RWPE1 (cell line): Measurements from ENCODE around the gene CTNNBL1.

Experiments used
- CTCF ChIA-PET: fragments of 350-600 bp; sonication (Branson Sonifier 250); formaldehyde crosslinking; extraction: SDS; loops from one replicate; lab custom pipeline; 2021; lab: Yijun Ruan, JAX
- POLR2A ChIA-PET: fragments of 400-600 bp; formaldehyde crosslinking; extraction: SDS; loops from one replicate; lab custom pipeline; 2020; ENCODE audit warnings: antibody characterized with exemption; ENCODE audit not compliant: low non-redundant PET; lab: Yijun Ruan, JAX
- DNase-seq: peaks from one replicate; pipeline ENCODE4 v3.0.0; 2012; ENCODE audit warnings: low spot score
- H3K27ac ChIP-seq: fragments of 450-650 bp; 2 replicates; pipeline ENCODE4 v1.5.1; 2017
- TF ChIP-seq, protein P1 (sequence below): fragments of 450-650 bp; conservative IDR thresholded peaks from 2 replicates; pipeline ENCODE4 v1.5.1; 2017; ENCODE audit warnings: low read depth, mild to moderate bottlenecking

The CTNNBL1 gene

DNA sequence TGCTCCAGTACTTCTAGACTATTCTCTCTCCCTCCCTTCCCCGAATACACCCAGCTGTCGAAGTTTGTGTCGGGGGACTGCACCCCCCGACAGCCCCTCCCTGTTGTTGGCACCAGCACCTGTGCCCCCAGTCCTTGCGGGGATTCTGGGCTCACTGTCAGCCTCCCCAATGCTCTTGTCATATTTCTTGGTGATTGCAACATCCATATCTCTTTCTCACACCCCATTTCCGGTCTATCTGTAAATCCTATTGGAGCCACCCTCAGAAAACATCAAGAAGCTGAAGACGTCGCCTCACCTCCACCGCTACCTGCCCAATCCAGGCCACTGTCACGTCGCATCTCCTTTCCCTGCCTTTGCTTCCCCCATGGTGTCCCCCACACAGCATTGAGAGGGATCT lies 176.5 kb downstream of the CTNNBL1 start:
- POLR2A ChIA-PET, result no interaction called here
- CTCF ChIA-PET, result no interaction called here
- H3K27ac ChIP-seq, result no peak overlapping the region
- DNase-seq, result no peak
- TF ChIP-seq, protein P1, sequence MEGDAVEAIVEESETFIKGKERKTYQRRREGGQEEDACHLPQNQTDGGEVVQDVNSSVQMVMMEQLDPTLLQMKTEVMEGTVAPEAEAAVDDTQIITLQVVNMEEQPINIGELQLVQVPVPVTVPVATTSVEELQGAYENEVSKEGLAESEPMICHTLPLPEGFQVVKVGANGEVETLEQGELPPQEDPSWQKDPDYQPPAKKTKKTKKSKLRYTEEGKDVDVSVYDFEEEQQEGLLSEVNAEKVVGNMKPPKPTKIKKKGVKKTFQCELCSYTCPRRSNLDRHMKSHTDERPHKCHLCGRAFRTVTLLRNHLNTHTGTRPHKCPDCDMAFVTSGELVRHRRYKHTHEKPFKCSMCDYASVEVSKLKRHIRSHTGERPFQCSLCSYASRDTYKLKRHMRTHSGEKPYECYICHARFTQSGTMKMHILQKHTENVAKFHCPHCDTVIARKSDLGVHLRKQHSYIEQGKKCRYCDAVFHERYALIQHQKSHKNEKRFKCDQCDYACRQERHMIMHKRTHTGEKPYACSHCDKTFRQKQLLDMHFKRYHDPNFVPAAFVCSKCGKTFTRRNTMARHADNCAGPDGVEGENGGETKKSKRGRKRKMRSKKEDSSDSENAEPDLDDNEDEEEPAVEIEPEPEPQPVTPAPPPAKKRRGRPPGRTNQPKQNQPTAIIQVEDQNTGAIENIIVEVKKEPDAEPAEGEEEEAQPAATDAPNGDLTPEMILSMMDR, result no peak

DNA sequence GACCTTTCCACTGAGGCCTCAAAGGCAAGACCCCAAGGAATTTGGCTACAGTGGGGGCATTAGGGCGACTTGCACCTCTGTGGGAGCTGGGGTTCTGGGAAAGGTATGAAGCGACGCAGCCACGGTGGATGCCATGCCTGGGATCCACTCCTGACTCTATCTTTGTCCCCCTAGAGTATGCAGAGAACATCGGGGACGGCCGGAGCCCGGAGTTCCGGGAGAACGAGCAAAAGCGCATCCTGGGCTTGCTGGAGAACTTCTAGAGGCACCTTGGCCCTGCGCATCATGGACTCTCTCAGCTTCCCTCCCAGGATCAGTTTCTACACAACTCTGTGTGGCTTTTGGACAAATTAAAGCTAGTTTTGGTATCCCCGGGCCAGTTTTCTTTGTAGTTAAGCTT lies 177.9 kb downstream of the CTNNBL1 start:
- H3K27ac ChIP-seq, result no peak overlapping the region
- ChIA-PET CTCF (no interaction called here), POLR2A (no interaction called here)
- DNase-seq, result no peak
- TF ChIP-seq, protein P1, result no peak

DNA sequence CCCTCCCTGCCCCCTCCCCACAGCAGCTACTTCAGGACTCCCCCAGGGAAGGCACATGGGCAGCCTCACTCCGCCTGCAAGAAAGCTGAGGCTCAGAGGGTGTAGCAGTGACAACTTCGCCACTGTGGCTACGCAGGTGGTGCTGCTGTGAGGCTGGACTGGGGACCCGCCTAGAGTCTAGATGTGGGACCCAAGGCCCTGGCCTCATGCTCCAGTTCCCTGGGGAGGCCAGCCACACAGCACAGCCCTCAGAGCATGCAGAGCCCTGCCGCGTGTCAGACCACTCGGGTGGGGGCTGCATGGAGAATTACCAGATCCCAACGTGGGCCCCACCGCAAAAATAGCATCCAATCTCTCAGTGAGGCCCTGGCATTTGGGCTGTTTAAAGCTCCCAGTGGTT lies 178.3 kb downstream of the CTNNBL1 start:
- TF ChIP-seq, protein P1, result no peak
- no peak overlapping the region for H3K27ac ChIP-seq

DNA sequence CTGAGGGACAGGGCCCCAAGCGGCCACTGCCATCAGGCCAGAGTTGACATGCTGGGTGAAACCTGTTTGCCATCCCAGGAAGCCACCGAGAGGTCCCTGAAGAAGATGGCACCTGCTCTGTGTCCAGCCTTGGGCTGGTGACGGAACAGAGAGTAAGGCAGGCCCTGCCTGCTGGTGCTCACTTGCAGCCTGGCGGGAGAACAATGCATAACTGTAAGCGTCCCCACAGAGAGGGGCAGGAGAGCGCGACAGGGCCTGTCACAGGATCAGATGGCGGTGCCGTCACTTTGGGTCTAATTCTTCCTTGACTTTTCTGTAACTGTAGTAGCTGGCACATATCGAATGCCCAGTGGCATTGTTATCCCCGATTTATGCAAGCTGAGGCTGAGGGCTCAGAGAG lies 180.1 kb downstream of the CTNNBL1 start:
- CTCF ChIA-PET, result interaction anchor here (0.6 to 0.7 kb wide), 2 partner anchors 10 to 125 kb away, joined by 3 to 5 read pairs; no protein-coding TSS in a partner anchor
- DNase-seq, result no peak
- POLR2A ChIA-PET, result no interaction called here

More for the DNA sequence above, 178.3 kb downstream of the CTNNBL1 start:
- ChIA-PET CTCF (no interaction called here), POLR2A (no interaction called here)
- no peak for DNase-seq

DNA sequence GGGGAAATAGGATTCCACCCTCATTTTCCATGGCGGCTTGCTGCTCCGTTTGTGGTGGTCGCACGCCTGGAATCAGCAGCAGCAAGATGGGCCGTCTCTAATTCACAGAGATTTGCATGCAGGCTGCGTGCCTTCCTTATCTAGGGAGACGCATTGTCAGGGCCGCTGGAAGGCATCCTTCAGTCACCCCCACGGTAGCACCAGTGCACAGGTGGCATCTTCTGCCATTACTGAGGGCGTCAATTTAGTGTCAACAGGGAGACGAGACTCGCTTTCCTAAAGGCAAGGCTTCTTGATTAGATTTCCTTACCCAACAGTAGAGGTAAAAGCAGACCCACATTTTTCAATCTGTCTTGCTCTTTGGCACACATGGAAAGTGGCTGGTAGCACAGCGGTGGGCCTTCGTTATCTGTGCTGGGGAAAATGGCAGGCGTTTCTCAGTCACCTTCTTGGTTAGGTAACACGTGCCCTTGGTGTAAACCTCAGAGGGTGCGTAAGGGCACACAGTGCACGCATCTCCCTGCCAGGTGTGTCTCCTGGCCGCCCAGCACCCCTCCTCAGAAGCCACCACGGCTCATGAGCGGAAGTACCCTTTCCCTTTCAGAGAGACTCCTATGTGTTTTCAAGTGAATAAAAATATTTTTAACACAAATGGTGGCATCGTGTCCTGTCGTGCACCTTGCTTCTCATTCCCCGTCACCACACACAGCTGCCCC lies 181.8 kb downstream of the CTNNBL1 start:
- DNase-seq, result no peak
- TF ChIP-seq, protein P1, result no peak
- ChIA-PET CTCF (interaction anchor here (1.1 kb wide), 1 partner anchor 26 kb away, joined by 4 read pairs; no protein-coding TSS in a partner anchor), POLR2A (no interaction called here)
- no peak overlapping the region for H3K27ac ChIP-seq

More for the DNA sequence above, 180.1 kb downstream of the CTNNBL1 start:
- TF ChIP-seq, protein P1, result no peak
- H3K27ac ChIP-seq, result no peak overlapping the region

DNA sequence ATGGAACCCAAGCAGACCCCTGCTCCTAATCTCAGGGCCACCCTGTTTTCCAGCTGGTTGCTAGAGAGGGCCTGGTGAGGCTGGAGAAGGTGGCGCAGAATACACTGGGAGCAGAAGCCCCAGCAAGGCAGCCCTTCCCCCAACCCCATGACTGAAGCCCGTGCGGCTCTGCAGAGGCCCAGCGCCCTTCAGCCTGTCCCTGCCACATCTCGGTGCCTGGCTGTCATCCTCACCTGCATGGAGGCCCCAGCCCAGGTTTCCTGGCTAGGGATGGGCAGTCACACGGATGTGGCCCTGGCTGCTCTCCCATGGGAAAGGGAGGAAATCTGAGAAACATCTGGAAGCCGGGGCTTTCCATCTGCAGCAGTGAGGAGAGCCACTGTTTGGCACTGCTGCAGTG lies 183.0 kb downstream of the CTNNBL1 start:
- ChIA-PET POLR2A (no interaction called here), CTCF (no interaction called here)
- no peak overlapping the region for H3K27ac ChIP-seq
- TF ChIP-seq, protein P1, result no peak
- no peak for DNase-seq
